ENCODE data around the gene ZDHHC24. TPM values are rescaled to one million over a fixed set of nuclear protein-coding genes. Genes with fewer than 3 reads are reported as not detected.

ZDHHC24 gene
- total RNA-seq, 1 experiment from 2014 or later, result 26.9 TPM

DNA sequence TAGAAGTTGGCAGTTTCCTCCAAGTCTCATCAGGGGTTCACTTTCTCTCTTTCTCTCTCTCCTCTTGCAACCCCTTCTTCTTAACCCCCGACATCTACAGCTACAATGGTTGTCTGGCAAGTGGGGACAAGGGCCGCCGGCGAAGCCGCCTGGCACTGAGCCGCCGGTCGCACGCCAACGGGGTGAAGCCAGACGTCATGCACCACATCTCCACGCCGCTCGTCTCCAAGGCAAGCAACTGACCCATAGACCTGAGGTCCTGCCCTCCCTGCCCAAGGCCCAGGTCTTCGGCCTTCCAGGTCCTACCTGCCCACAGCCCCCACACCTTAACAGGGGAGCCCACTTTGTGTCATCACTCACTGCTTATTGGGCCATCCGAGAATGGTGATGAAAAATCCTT lies 74.7 kb downstream of the ZDHHC24 start:
- CTCF ChIA-PET, result interaction anchor here (1.8 kb wide), 1 partner anchor 9 kb away, joined by 5 read pairs; the partner anchor contains the start of gene DPP3
- POLR2A ChIA-PET, result no interaction called here
- intact Hi-C loops (cut with micrococcal nuclease; ENCODE audit: unreplicated experiment), result no loop called here

More for the DNA sequence above, 74.7 kb downstream of the ZDHHC24 start:
- Histone ChIP-seq H3K27me3 (replicated peaks; ENCODE audit: control insufficient read depth, insufficient read depth, low read length) (no peaks in the 10 kb centered on the region; the same call in 1 of the 2 replicates), H3K4me1 (peaks cover 12% of the 10 kb centered on the region), H3K36me3 (ENCODE audit: control insufficient read depth, insufficient read depth, low read length) (no peaks in the 10 kb centered on the region), H3K9me3 (no peaks in the 10 kb centered on the region), H3K4me3 (ENCODE audit: low read depth, low read length) (no peak overlapping the region)
- no peak for DNase-seq
- no peak overlapping the region for H3K27ac Mint-ChIP-seq (ENCODE audit: unreplicated experiment)
- peaks cover 22% of the 10 kb centered on the region for H3K36me3 Mint-ChIP-seq (ENCODE audit: insufficient read depth, unreplicated experiment)
- H3K4me3 Mint-ChIP-seq (ENCODE audit: unreplicated experiment), result no peak overlapping the region
- H3K27me3 Mint-ChIP-seq (ENCODE audit: insufficient read depth, unreplicated experiment), result no peaks in the 10 kb centered on the region
- peaks cover 7% of the 10 kb centered on the region for H3K4me1 Mint-ChIP-seq (ENCODE audit: low read depth, unreplicated experiment)
- no TSS peak for BruUV-seq (replicated peaks)
- no peak for TF ChIP-seq CTCF (IDR thresholded peaks at IDR 0.05; ENCODE audit: insufficient read depth in 1 of 2, low read depth in 1 of 2, low read length in 1 of 2, severe bottlenecking in 1 of 2, unreplicated experiment in 1 of 2)
- H3K9me3 Mint-ChIP-seq (ENCODE audit: unreplicated experiment), result no peaks in the 10 kb centered on the region

Other genes starting within 250 kb of the ZDHHC24 start
- gene CD248, start 229.0 kb downstream of the ZDHHC24 start, total RNA-seq (2022), result 0.27 TPM in 1 of 2 replicates, not detected in the other
- gene RIN1, start 209.6 kb downstream of the ZDHHC24 start, total RNA-seq (2022), result 11.7 and 12.7 TPM in 2 replicates
- gene BRMS1, start 200.9 kb downstream of the ZDHHC24 start, total RNA-seq (2022), result 58.1 and 58.2 TPM in 2 replicates
- gene B4GAT1, start 198.4 kb downstream of the ZDHHC24 start, total RNA-seq (2022), result 23.0 and 23.8 TPM in 2 replicates
- gene SLC29A2, start 174.3 kb downstream of the ZDHHC24 start, total RNA-seq (2022), result 30.3 and 32.0 TPM in 2 replicates
- gene NPAS4, start 125.0 kb downstream of the ZDHHC24 start, total RNA-seq (2022), result not detected in 2 replicates
- 201 and 206 TPM in 2 replicates for gene MRPL11, start 107.2 kb downstream of the ZDHHC24 start, total RNA-seq (2022)
- 21.0 and 21.1 TPM in 2 replicates for gene PELI3, start 79.1 kb downstream of the ZDHHC24 start, total RNA-seq (2022)
- gene DPP3, start 65.6 kb downstream of the ZDHHC24 start, total RNA-seq (2022), result 106 TPM in 2 replicates
- gene BBS1, start 35.4 kb downstream of the ZDHHC24 start, total RNA-seq (2022), result 47.1 and 50.0 TPM in 2 replicates
- gene ACTN3, start 855 bp upstream of the ZDHHC24 start, total RNA-seq (2022), result 0.16 TPM in 1 of 2 replicates, not detected in the other
- gene CTSF, start 22.6 kb upstream of the ZDHHC24 start, total RNA-seq (2022), result not detected in 2 replicates
- gene CCDC87, start 47.0 kb upstream of the ZDHHC24 start, total RNA-seq (2022), result 1.0 TPM in 2 replicates
- gene CCS, start 47.1 kb upstream of the ZDHHC24 start, total RNA-seq (2022), result 52.9 and 54.0 TPM in 2 replicates
- 160 and 173 TPM in 2 replicates for gene RBM14, start 70.6 kb upstream of the ZDHHC24 start, total RNA-seq (2022)
- 257 and 273 TPM in 2 replicates for gene RBM4, start 92.7 kb upstream of the ZDHHC24 start, total RNA-seq (2022)
- gene RBM4B, start 131.8 kb upstream of the ZDHHC24 start, total RNA-seq (2022), result 39.8 and 45.8 TPM in 2 replicates
- 37.6 and 45.0 TPM in 2 replicates for gene SPTBN2, start 183.2 kb upstream of the ZDHHC24 start, total RNA-seq (2022)

Data from Caco-2 (cell line).